ENCODE data around the gene CCNH. TPM values are rescaled to one million over a fixed set of nuclear protein-coding genes. Genes with fewer than 3 reads are reported as not detected.

Gene CCNH
- polyA plus RNA-seq, 1 of the 3 experiments (the other 2 are of a cell fraction): 29.1 TPM

- no peaks in the 10 kb centered on the region for H3K4me1 ChIP-seq (ENCODE audit: control insufficient read depth in 1 of 2, insufficient read depth in 2 of 2, low read depth in 1 of 2, low read length in 1 of 2)
- no peak overlapping the region for H3K27ac ChIP-seq (ENCODE audit: low read depth in 2 of 2, low read length in 1 of 2)
- H3K27me3 ChIP-seq (ENCODE audit: insufficient read depth): no peaks in the 10 kb centered on the region
- no peaks in the 10 kb centered on the region for H4K20me1 ChIP-seq (ENCODE audit: insufficient read depth)
- no peak for DNase-seq
- H3F3A ChIP-seq (replicated peaks; ENCODE audit: insufficient read depth): no peaks in the 10 kb centered on the region
- CTCF ChIA-PET: no interaction called here
- H3K36me3 ChIP-seq (replicated peaks in 1 of 2; ENCODE audit: control insufficient read depth in 1 of 2, insufficient read depth in 2 of 2, low read length in 1 of 2): no peaks in the 10 kb centered on the region
- WGBS (ENCODE audit: low lambda C conversion rate): 10% methylated on average over 1 of the region's 1 CpG
- H3K9me3 ChIP-seq: no peaks in the 10 kb centered on the region
- TF ChIP-seq FOXM1 (IDR thresholded peaks at IDR 0.05; ENCODE audit: low read depth) (no peak), JUND (IDR thresholded peaks at IDR 0.05) (no peak), TCF12 (IDR thresholded peaks at IDR 0.05) (no peak), MAX (IDR thresholded peaks at IDR 0.05; ENCODE audit: low read depth) (no peak), RXRA (IDR thresholded peaks at IDR 0.05; ENCODE audit: borderline replicate concordance, low read depth) (no peak), FOSL2 (IDR thresholded peaks at IDR 0.05; ENCODE audit: borderline replicate concordance, low read depth) (no peak), RAD21 (IDR thresholded peaks at IDR 0.05; ENCODE audit: low read length) (no peak), PBX3 (IDR thresholded peaks at IDR 0.05) (no peak), REST (IDR thresholded peaks at IDR 0.05; ENCODE audit: low read depth, low read length) (no peak), FOXJ3 (CRISPR knock-in tag; IDR thresholded peaks at IDR 0.05) (no peak), TEAD4 (IDR thresholded peaks at IDR 0.05; ENCODE audit: borderline replicate concordance, insufficient read depth) (no peak), EP300 (IDR thresholded peaks at IDR 0.05; ENCODE audit: borderline replicate concordance in 1 of 2, low read depth in 1 of 2, low read length in 1 of 2) (no peak)
- POLR2A ChIA-PET: no interaction called here
- H3K9ac ChIP-seq: no peak overlapping the region
- H3K9me2 ChIP-seq: no peaks in the 10 kb centered on the region
- H2AFZ ChIP-seq (ENCODE audit: low read depth): no peak overlapping the region
- no peak overlapping the region for H3K4me3 ChIP-seq (ENCODE audit: low read depth in 2 of 2, low read length in 1 of 2)
- H3K79me2 ChIP-seq (ENCODE audit: insufficient read depth): no peaks in the 10 kb centered on the region
- H3K4me2 ChIP-seq: no peak overlapping the region
These were observed 25.0 kb upstream of the CCNH start for GRCh38 chr5:87437724-87438123.

GRCh38 chr5:87435144-87435694 is 22.5 kb upstream of the CCNH start:
- Histone ChIP-seq H3K4me3 (ENCODE audit: low read depth in 2 of 2, low read length in 1 of 2) (no peak overlapping the region), H3K4me1 (ENCODE audit: control insufficient read depth in 1 of 2, insufficient read depth in 2 of 2, low read depth in 1 of 2, low read length in 1 of 2) (no peaks in the 10 kb centered on the region), H3K9ac (no peak overlapping the region), H3K27me3 (ENCODE audit: insufficient read depth) (no peaks in the 10 kb centered on the region), H3K27ac (ENCODE audit: low read depth in 2 of 2, low read length in 1 of 2) (no peak overlapping the region), H3K9me3 (no peaks in the 10 kb centered on the region), H3K9me2 (no peaks in the 10 kb centered on the region), H3K79me2 (ENCODE audit: insufficient read depth) (no peaks in the 10 kb centered on the region), H3F3A (replicated peaks; ENCODE audit: insufficient read depth) (no peaks in the 10 kb centered on the region), H3K4me2 (no peak overlapping the region), H4K20me1 (ENCODE audit: insufficient read depth) (no peaks in the 10 kb centered on the region), H2AFZ (ENCODE audit: low read depth) (no peak overlapping the region), H3K36me3 (replicated peaks in 1 of 2; ENCODE audit: control insufficient read depth in 1 of 2, insufficient read depth in 2 of 2, low read length in 1 of 2) (no peaks in the 10 kb centered on the region)
- 5% methylated on average over 2 of the region's 2 CpGs for WGBS (ENCODE audit: low lambda C conversion rate)
- DNase-seq: no peak
- ChIA-PET CTCF (no interaction called here), POLR2A (no interaction called here)
- TF ChIP-seq EP300 (IDR thresholded peaks at IDR 0.05; ENCODE audit: borderline replicate concordance in 1 of 2, low read depth in 1 of 2, low read length in 1 of 2) (no peak), RXRA (IDR thresholded peaks at IDR 0.05; ENCODE audit: borderline replicate concordance, low read depth) (no peak), TAF1 (IDR thresholded peaks at IDR 0.05; ENCODE audit: borderline replicate concordance, low read depth, low read length) (no peak), FOSL2 (IDR thresholded peaks at IDR 0.05; ENCODE audit: borderline replicate concordance, low read depth) (no peak), TCF12 (IDR thresholded peaks at IDR 0.05) (no peak), USF2 (IDR thresholded peaks at IDR 0.05; ENCODE audit: borderline replicate concordance, low read depth, low read length) (no peak), POLR2AphosphoS5 (IDR thresholded peaks at IDR 0.05; ENCODE audit: low read depth, low read length) (no peak), PBX3 (IDR thresholded peaks at IDR 0.05) (no peak), FOXM1 (IDR thresholded peaks at IDR 0.05; ENCODE audit: low read depth) (no peak), MEF2A (IDR thresholded peaks at IDR 0.05; ENCODE audit: borderline replicate concordance, low read depth) (no peak), GABPA (IDR thresholded peaks at IDR 0.05; ENCODE audit: low read depth) (no peak)
